ENCODE measurements around the gene MFAP2. TPM values are rescaled to one million over a fixed set of nuclear protein-coding genes. Genes with fewer than 3 reads are reported as not detected.
"Not testable (repeated sequence)": the region's sequence is repeated elsewhere in the genome, so short reads cannot be mapped to it uniquely, and the experiment has no call there.

Gene MFAP2
- total RNA-seq, 1 donor from 2014 or later = 25.6 TPM

GRCh38 chr1:16964169-16964568 is 16.3 kb downstream of the MFAP2 start:
- DNase-seq (ENCODE audit: low read depth in 2 of 2) = not testable (repeated sequence)

GRCh38 chr1:16961297-16962133 is 18.9 kb downstream of the MFAP2 start:
- DNase-seq (ENCODE audit: low read depth in 2 of 2) = no peak

- peak; percentile 81 to 83 for DNase-seq (ENCODE audit: low read depth in 2 of 2)
These were observed 19.7 kb downstream of the MFAP2 start for GRCh38 chr1:16960560-16961296.

- DNase-seq (ENCODE audit: low read depth in 2 of 2) = no peak
These were observed 21.9 kb downstream of the MFAP2 start for GRCh38 chr1:16958475-16958874.

GRCh38 chr1:16957731-16958130 is 22.7 kb downstream of the MFAP2 start:
- DNase-seq (ENCODE audit: low read depth in 2 of 2) = no peak

GRCh38 chr1:16956775-16957174 is 23.6 kb downstream of the MFAP2 start:
- DNase-seq (ENCODE audit: low read depth in 2 of 2) = no peak

- DNase-seq (ENCODE audit: low read depth in 2 of 2) = no peak
These were observed 25.2 kb downstream of the MFAP2 start for GRCh38 chr1:16955186-16955585.

- no peak for DNase-seq (ENCODE audit: low read depth in 2 of 2)
These were observed 25.8 kb downstream of the MFAP2 start for GRCh38 chr1:16954579-16954978.

GRCh38 chr1:16952376-16952775 is 28.0 kb downstream of the MFAP2 start:
- not testable (repeated sequence) for DNase-seq (ENCODE audit: low read depth in 2 of 2)

GRCh38 chr1:16949026-16949425 is 31.4 kb downstream of the MFAP2 start:
- DNase-seq (ENCODE audit: low read depth in 2 of 2) = peak in 1 of 2 donors; percentile 28

GRCh38 chr1:16948282-16948891 is 32.0 kb downstream of the MFAP2 start:
- DNase-seq (ENCODE audit: low read depth in 2 of 2) = not testable (repeated sequence)

- DNase-seq (ENCODE audit: low read depth in 2 of 2) = no peak
These were observed 33.8 kb downstream of the MFAP2 start for GRCh38 chr1:16946646-16947045.

- DNase-seq (ENCODE audit: low read depth in 2 of 2) = not testable (repeated sequence)
These were observed 34.2 kb downstream of the MFAP2 start for GRCh38 chr1:16946185-16946584.

GRCh38 chr1:16945512-16945911 is 34.9 kb downstream of the MFAP2 start:
- DNase-seq (ENCODE audit: low read depth in 2 of 2) = not testable (repeated sequence)

GRCh38 chr1:16944038-16944437 is 36.4 kb downstream of the MFAP2 start:
- DNase-seq (ENCODE audit: low read depth in 2 of 2) = no peak

GRCh38 chr1:16939386-16940180 is 40.8 kb downstream of the MFAP2 start:
- not testable (repeated sequence) for DNase-seq (ENCODE audit: low read depth in 2 of 2)

- DNase-seq (ENCODE audit: low read depth in 2 of 2) = no peak
These were observed 41.8 kb downstream of the MFAP2 start for GRCh38 chr1:16938351-16939321.

- DNase-seq (ENCODE audit: low read depth in 2 of 2) = not testable (repeated sequence)
These were observed 43.8 kb downstream of the MFAP2 start for GRCh38 chr1:16936580-16936979.

GRCh38 chr1:16933945-16934344 is 46.5 kb downstream of the MFAP2 start:
- DNase-seq (ENCODE audit: low read depth in 2 of 2) = not testable (repeated sequence)
